LNCAP (cell line): ENCODE data around the gene ATP2B3.

ENCODE experiments used
- TF ChIP-seq, protein P1 (sequence below): fragments of 450-650 bp; IDR thresholded peaks from 2 replicates; pipeline ENCODE4 v1.5.1; 2017; ENCODE audit warnings: mild to moderate bottlenecking

ATP2B3 gene

DNA sequence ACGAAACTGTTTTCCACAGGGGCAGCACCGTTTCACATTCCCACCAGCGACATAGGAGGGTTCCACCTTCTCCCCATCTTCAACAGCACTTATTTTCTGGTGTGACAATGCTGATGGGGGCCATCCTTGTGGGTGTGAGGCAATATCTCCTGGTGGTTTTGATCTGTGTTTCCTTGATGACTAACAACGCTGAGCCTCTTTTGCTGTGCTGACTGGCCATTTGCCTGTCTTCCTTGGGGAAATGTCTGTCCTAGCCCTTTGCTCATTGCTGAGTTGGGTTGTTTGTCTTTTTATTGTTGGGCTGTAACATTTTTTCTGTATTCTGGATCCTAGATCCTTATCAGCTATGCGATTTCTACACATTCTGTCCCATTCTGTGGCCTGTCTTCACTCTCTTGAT, 33.7 kb downstream of the ATP2B3 start:
- TF ChIP-seq, protein P1, sequence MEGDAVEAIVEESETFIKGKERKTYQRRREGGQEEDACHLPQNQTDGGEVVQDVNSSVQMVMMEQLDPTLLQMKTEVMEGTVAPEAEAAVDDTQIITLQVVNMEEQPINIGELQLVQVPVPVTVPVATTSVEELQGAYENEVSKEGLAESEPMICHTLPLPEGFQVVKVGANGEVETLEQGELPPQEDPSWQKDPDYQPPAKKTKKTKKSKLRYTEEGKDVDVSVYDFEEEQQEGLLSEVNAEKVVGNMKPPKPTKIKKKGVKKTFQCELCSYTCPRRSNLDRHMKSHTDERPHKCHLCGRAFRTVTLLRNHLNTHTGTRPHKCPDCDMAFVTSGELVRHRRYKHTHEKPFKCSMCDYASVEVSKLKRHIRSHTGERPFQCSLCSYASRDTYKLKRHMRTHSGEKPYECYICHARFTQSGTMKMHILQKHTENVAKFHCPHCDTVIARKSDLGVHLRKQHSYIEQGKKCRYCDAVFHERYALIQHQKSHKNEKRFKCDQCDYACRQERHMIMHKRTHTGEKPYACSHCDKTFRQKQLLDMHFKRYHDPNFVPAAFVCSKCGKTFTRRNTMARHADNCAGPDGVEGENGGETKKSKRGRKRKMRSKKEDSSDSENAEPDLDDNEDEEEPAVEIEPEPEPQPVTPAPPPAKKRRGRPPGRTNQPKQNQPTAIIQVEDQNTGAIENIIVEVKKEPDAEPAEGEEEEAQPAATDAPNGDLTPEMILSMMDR = no peak

DNA sequence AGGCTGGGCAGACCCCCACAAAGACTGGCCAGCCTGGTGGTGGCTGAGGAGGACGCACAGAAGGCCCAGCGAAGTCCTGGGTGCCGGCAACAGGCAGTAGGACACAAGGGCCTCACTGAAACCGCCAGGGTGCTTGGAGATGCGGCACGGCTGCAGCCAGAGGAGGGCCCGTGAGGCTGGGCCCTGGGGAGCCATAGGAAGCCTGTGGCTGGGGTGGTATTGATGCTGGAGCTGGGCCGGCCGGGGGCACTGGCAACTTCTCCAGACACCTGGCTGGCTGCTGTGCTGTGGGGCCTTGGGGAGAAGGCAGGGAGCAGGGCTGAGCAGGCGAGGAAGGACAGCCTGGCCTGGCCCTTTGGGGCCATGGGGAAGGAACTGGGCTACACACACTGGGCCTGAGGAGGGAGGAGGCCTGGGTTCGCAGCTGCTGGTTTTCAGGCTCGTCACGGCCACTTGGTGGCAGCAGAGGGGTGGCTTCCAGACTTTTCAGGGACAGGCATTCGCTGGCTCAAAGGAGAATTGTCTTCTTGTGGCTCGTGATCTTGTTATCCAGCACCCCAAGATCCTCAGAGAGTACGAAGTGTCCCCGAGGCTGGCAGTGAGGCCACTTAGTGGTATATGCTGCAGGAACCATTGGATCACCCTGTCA, 37.2 kb downstream of the ATP2B3 start:
- TF ChIP-seq, protein P1 = peak; percentile 55

DNA sequence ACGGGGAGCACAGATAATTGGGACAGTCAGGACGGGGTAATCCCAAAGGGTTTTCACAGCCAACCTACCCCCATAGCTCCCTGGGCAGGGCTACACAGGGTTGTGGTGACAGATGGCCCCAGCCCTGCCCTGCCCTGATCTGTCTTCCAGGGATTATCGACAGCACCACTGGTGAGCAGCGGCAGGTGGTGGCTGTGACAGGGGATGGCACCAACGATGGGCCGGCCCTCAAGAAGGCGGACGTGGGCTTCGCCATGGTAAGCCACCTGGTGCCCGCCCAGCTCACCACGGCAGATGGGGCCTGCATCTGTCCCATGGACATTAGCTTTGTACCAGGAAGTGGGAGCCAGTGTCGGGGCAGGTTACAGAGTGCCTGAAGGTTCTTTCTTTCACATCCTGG, 39.3 kb downstream of the ATP2B3 start:
- TF ChIP-seq, protein P1 = no peak

DNA sequence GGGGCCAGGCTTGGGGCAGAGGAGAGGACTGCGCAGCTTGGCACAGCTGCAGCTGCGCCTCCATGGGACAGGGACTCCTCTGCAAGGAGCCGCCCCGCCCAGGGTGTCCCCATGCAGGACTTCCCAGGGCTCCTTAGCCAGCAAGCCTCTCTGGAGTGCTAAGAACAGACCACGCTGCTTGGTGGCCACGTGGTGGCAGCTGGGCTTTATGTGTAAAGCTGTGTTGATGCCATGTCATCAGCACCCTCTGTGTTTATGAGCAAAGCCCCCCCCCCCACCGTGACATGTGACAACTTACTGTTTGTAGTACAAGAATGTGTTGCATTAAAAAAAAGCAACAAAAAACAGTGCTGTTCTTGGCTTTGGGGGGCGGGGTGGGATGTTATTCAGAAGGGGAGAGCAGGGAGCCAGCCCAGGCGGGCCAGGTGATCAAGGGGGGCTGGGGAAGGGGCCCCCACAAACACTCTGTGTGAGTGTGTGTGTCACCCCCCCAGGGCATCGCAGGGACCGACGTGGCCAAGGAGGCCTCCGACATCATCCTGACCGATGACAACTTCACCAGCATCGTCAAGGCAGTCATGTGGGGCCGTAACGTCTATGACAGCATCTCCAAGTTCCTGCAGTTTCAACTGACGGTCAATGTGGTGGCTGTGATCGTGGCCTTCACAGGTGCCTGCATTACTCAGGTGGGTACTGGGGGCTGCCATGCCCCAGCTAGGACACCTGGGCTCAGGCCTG, 40.3 kb downstream of the ATP2B3 start:
- TF ChIP-seq, protein P1 = no peak

DNA sequence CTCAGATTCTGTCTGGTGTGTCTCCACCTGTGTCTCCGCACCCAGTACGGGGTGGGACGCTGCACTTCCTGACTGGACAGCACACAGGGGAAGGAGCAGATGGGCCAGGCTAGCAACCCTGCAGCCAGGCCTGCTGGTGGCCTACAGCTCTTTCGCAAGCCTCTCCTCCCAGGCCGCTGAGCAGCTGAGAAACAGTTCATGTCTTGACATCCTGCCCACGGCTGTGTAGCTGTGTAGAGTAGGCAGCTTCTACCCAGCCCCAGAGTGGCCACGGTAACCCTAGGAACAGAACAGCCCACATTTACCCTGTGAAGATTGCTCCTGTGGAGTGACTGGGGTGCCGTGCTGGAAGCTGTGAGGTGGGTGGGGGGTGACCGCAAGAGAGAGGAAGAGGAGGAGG, 42.6 kb downstream of the ATP2B3 start:
- TF ChIP-seq, protein P1 = no peak

DNA sequence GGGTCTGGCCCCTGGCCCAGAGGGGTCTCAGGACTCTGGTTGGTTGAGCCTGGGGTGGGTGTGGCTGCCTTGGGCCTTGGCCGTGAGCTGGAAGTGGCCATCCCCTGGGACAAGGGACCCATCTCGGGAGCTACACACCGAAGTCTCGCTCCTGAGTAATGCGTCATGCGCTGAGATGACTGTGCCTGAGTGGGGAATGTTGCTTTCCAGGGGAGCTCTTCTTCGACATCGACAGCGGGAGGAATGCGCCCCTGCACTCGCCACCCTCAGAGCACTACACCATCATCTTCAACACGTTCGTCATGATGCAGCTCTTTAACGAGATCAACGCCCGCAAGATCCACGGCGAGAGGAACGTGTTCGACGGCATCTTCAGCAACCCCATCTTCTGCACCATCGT, 43.0 kb downstream of the ATP2B3 start:
- TF ChIP-seq, protein P1 = no peak

DNA sequence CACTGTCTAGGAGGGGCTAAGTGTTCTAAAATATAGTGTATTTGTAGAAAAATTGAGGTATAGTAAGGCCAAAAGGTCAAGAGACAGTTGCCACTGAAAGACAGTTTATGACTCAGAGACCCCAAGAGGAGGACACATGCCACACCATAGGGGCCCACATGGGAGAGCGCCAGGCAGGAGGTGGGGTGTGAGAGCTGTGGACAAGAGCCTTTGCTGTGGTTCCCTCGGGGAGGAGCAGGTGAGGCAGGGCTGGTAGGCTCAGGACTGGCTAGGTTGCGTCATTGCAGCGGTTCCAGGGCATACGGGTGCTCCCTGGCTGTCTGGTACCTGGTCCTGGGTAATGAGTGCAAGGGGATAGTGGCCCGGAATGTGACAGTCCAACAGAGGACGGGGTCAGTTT, 43.9 kb downstream of the ATP2B3 start:
- TF ChIP-seq, protein P1 = no peak
